Measurements from ENCODE around the gene TMEM154. TPM values are rescaled to one million over a fixed set of nuclear protein-coding genes. Genes with fewer than 3 reads are reported as not detected.
A peak's percentile ranks its signal among the peaks of the same experiment; 100 is the strongest.

Gene TMEM154
- total RNA-seq = 15.0 TPM

- peak; percentile 17 for DNase-seq
These were observed at the start of gene TMEM154 for GRCh38 chr4:152679414-152680281. TMEM154 (minus strand) TSS chr4:152679997; CDS start chr4:152679933, 64 bp downstream.

GRCh38 chr4:152729466-152729865, 49.7 kb upstream of the TMEM154 start:
- no peak for DNase-seq

- DNase-seq = no peak
These were observed 48.5 kb upstream of the TMEM154 start for GRCh38 chr4:152728343-152728742.

- DNase-seq = no peak
These were observed 48.0 kb upstream of the TMEM154 start for GRCh38 chr4:152727784-152728183.

- DNase-seq = no peak
These were observed 44.7 kb upstream of the TMEM154 start for GRCh38 chr4:152724494-152724893.

GRCh38 chr4:152723236-152723635, 43.4 kb upstream of the TMEM154 start:
- DNase-seq = no peak

GRCh38 chr4:152719801-152720556, 40.2 kb upstream of the TMEM154 start:
- DNase-seq = peak; percentile 10

- no peak for DNase-seq
These were observed 39.5 kb upstream of the TMEM154 start for GRCh38 chr4:152719291-152719690.

- DNase-seq = no peak
These were observed 35.3 kb upstream of the TMEM154 start for GRCh38 chr4:152715076-152715475.

- no peak for DNase-seq
These were observed 34.3 kb upstream of the TMEM154 start for GRCh38 chr4:152713951-152714705.

- DNase-seq = no peak
These were observed 30.1 kb upstream of the TMEM154 start for GRCh38 chr4:152709675-152710438.

GRCh38 chr4:152708796-152709195, 29.0 kb upstream of the TMEM154 start:
- no peak for DNase-seq

GRCh38 chr4:152708361-152708760, 28.6 kb upstream of the TMEM154 start:
- no peak for DNase-seq

- no peak for DNase-seq
These were observed 27.8 kb upstream of the TMEM154 start for GRCh38 chr4:152707632-152708031.

GRCh38 chr4:152705903-152706302, 26.1 kb upstream of the TMEM154 start:
- no peak for DNase-seq

GRCh38 chr4:152704788-152705187, 25.0 kb upstream of the TMEM154 start:
- DNase-seq = no peak

GRCh38 chr4:152700151-152700550, 20.4 kb upstream of the TMEM154 start:
- no peak for DNase-seq

GRCh38 chr4:152699313-152699712, 19.5 kb upstream of the TMEM154 start:
- no peak for DNase-seq

- DNase-seq = no peak
These were observed 18.3 kb upstream of the TMEM154 start for GRCh38 chr4:152698089-152698499.

- no peak for DNase-seq
These were observed 17.7 kb upstream of the TMEM154 start for GRCh38 chr4:152697284-152698088.

- no peak for DNase-seq
These were observed 17.0 kb upstream of the TMEM154 start for GRCh38 chr4:152696764-152697261.

Data from skin of body (tissue), 2 donors.